Gastrocnemius medialis (tissue), 4 donors: ENCODE results near the gene LAMA4.
"Not testable (repeated sequence)": the region's sequence is repeated elsewhere in the genome, so short reads cannot be mapped to it uniquely, and the experiment has no call there.

ENCODE experiments used
- CTCF ChIP-seq, 5 experiments: fragments of 450-650 bp in 3 of 5; fragments of 200-600 bp in 2 of 5; sonication (generic) in 2 of 5; IDR thresholded peaks in 4 of 5; conservative IDR thresholded peaks in 1 of 5; 1 replicate in 4 of 5; 2 replicates in 1 of 5; pipeline ENCODE4 v1.5.1; 2016 to 2019; ENCODE audit warnings: antibody characterized with exemption in 5 of 5, mild to moderate bottlenecking in 3 of 5, moderate library complexity in 3 of 5
- POLR2A ChIP-seq, 2 donors: fragments of 450-650 bp; IDR thresholded peaks; one replicate each; pipeline ENCODE4 v1.6.1; 2017; ENCODE audit warnings: antibody characterized with exemption in 2 of 2, mild to moderate bottlenecking in 2 of 2, moderate library complexity in 2 of 2

- not testable (repeated sequence) for TF ChIP-seq CTCF (IDR thresholded peaks at IDR 0.05 in 4 of 5, conservative IDR thresholded peaks at IDR 0.05 in 1 of 5); POLR2A (IDR thresholded peaks at IDR 0.05)
Measured at GRCh38 chr6:112200185-112200914, 54.0 kb downstream of the LAMA4 start.
